GM12875 (cell line): Measurements from ENCODE around the gene PTPN11.

Source experiments
- H3K4me3 ChIP-seq: one replicate; pipeline ENCODE4 v1.5.1; 2011; ENCODE audit warnings: low read depth, low read length, control low read depth
- TF ChIP-seq, protein P1 (sequence below): IDR thresholded peaks from 2 replicates; pipeline ENCODE4 v1.5.1; 2011; ENCODE audit warnings: low read depth, mild to moderate bottlenecking, control low read depth, inconsistent platforms, low read length, moderate library complexity, borderline replicate concordance; ENCODE audit not compliant: insufficient read depth

The PTPN11 gene

DNA sequence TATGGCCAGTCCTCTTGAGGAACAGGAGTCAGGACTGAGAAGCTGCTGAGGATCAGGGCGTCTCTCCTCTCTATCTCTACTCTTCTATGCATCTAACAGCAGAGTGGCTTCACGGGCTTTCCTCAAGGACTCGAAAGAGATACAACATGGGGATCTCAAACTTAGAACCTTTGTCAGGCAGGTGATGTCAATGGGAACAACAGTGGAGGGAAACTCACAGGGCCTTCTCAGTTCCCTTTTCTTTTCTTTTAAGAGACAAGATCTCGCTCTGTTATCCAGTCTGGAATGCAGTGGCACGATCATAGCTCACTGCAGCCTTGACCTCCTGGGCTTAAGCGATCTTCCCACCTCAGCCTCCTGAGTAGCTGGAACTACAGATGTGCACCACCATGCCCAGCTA, 127.6 kb downstream of the PTPN11 start:
- TF ChIP-seq, protein P1, sequence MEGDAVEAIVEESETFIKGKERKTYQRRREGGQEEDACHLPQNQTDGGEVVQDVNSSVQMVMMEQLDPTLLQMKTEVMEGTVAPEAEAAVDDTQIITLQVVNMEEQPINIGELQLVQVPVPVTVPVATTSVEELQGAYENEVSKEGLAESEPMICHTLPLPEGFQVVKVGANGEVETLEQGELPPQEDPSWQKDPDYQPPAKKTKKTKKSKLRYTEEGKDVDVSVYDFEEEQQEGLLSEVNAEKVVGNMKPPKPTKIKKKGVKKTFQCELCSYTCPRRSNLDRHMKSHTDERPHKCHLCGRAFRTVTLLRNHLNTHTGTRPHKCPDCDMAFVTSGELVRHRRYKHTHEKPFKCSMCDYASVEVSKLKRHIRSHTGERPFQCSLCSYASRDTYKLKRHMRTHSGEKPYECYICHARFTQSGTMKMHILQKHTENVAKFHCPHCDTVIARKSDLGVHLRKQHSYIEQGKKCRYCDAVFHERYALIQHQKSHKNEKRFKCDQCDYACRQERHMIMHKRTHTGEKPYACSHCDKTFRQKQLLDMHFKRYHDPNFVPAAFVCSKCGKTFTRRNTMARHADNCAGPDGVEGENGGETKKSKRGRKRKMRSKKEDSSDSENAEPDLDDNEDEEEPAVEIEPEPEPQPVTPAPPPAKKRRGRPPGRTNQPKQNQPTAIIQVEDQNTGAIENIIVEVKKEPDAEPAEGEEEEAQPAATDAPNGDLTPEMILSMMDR: no peak
- no peak overlapping the region for H3K4me3 ChIP-seq

- no peak overlapping the region for H3K4me3 ChIP-seq
- TF ChIP-seq, protein P1: no peak
Observed at GRCh38 chr12:112546996-112547395, 128.2 kb downstream of the PTPN11 start.

GRCh38 chr12:112549031-112549430, 130.3 kb downstream of the PTPN11 start:
- TF ChIP-seq, protein P1: no peak

DNA sequence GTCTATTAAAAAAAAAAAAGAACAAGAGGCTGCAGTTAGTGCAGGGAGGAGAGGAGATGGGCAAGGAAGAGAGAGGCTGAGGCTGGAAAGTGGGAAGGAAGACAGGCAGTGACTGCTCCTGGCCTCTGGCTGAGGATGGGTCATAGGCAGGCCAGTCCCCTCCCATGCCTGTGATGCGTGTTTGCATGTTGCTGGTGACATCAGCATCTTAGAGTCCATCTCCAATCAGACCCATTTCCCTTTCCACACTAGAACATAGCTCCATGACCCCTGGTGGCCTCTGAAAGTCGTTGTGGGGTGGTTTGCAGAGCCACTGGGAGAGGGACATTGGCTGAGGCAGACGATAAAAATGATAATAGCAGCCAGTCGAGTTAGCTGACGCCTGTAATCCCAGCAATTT, 132.9 kb downstream of the PTPN11 start:
- no peak overlapping the region for H3K4me3 ChIP-seq
- TF ChIP-seq, protein P1: no peak

More at GRCh38 chr12:112549031-112549430, 130.3 kb downstream of the PTPN11 start:
- no peak overlapping the region for H3K4me3 ChIP-seq

DNA sequence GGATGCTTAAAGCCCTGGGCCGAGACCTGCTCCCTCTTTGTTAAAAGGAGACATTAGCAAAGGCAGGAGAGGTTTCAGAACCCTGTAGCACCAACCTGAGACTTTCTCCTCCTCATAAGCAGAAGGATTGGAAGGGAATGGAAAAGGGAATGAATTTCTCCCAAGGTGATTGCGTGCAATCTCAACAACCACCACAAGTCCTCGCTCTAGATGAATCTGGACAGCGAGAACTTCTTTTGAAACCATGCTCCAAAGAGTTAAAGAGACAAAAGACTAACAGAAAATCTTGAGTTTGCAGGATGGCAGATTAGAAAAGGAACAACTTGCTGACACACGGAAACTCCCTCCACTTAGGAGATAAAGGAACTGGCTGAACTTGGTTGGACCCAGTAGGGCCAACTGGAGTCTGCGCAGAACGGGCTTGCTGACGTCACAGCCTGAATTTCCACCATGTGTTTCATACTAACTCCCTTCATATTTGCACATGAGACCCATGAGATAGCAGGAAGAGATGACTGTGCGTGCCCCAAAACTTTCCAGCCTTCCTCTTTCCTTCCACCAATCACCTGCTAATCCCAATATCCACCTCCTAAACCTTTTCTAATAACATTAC, 137.0 kb downstream of the PTPN11 start:
- no peak overlapping the region for H3K4me3 ChIP-seq
- TF ChIP-seq, protein P1: no peak

GRCh38 chr12:112557951-112558630, 139.3 kb downstream of the PTPN11 start:
- H3K4me3 ChIP-seq: no peak overlapping the region
- TF ChIP-seq, protein P1: no peak
